Astrocyte (in vitro differentiated cells and primary cell): Measurements from ENCODE around the gene SNRPA. TPM values are rescaled to one million over a fixed set of nuclear protein-coding genes. Genes with fewer than 3 reads are reported as not detected.

Source experiments
- DNase-seq: peaks from one replicate; pipeline ENCODE4 v3.0.0-alpha.2; 2010; ENCODE audit warnings: low read depth
- FAIRE-seq: peaks from 2 replicates; lab custom pipeline; 2011; peaks lifted over from hg19 to GRCh38; lab: Jason Lieb, UNC
- H2AFZ ChIP-seq: 2 replicates; pipeline ENCODE4 v1.6.0; 2012; ENCODE audit warnings: low read depth, low read length, inconsistent platforms
- H3K27ac ChIP-seq: 2 replicates; pipeline ENCODE4 v1.5.1; 2011; ENCODE audit warnings: low read depth, low read length, inconsistent platforms
- H3K27me3 ChIP-seq: 2 replicates; pipeline ENCODE4 v1.6.0; 2011; ENCODE audit warnings: low read length, inconsistent platforms; ENCODE audit not compliant: insufficient read depth
- H3K36me3 ChIP-seq: 2 replicates; pipeline ENCODE4 v1.5.1; 2011; ENCODE audit warnings: low read length, inconsistent platforms; ENCODE audit not compliant: insufficient read depth
- H3K4me1 ChIP-seq: 2 replicates; pipeline ENCODE4 v1.5.1; 2011; ENCODE audit warnings: low read length, inconsistent platforms; ENCODE audit not compliant: insufficient read depth
- H3K4me2 ChIP-seq: 2 replicates; pipeline ENCODE4 v1.6.0; 2012; ENCODE audit warnings: low read length, inconsistent platforms
- H3K4me3 ChIP-seq: 2 replicates; pipeline ENCODE4 v1.5.1; 2011; ENCODE audit warnings: low read depth, mild to moderate bottlenecking, low read length, inconsistent platforms; ENCODE audit not compliant: insufficient read depth
- H3K79me2 ChIP-seq: 2 replicates; pipeline ENCODE4 v1.6.0; 2012; ENCODE audit warnings: mild to moderate bottlenecking, low read length, inconsistent platforms; ENCODE audit not compliant: insufficient read depth
- H3K9ac ChIP-seq: 2 replicates; pipeline ENCODE4 v1.6.0; 2012; ENCODE audit warnings: mild to moderate bottlenecking, low read length, inconsistent platforms
- H3K9me3 ChIP-seq: 2 replicates; pipeline ENCODE4 v1.5.1; 2012; ENCODE audit warnings: low read depth, mild to moderate bottlenecking, low read length, inconsistent platforms; ENCODE audit not compliant: insufficient read depth
- H4K20me1 ChIP-seq: 2 replicates; pipeline ENCODE4 v1.6.0; 2012; ENCODE audit warnings: low read length, inconsistent platforms; ENCODE audit not compliant: insufficient read depth
- H3K27ac Mint-ChIP-seq: one replicate; pipeline ENCODE4 v1.8.0; 2021; ENCODE audit warnings: mild to moderate bottlenecking, mixed read lengths; ENCODE audit not compliant: unreplicated experiment
- H3K27me3 Mint-ChIP-seq: one replicate; pipeline ENCODE4 v1.8.0; 2021; ENCODE audit warnings: low read depth, mixed read lengths; ENCODE audit not compliant: unreplicated experiment
- H3K36me3 Mint-ChIP-seq: one replicate; pipeline ENCODE4 v1.8.0; 2021; ENCODE audit warnings: low read depth, mixed read lengths; ENCODE audit not compliant: unreplicated experiment
- H3K4me1 Mint-ChIP-seq: one replicate; pipeline ENCODE4 v1.8.0; 2021; ENCODE audit warnings: low read depth, mixed read lengths; ENCODE audit not compliant: unreplicated experiment
- H3K4me3 Mint-ChIP-seq: one replicate; pipeline ENCODE4 v1.8.0; 2021; ENCODE audit warnings: mild to moderate bottlenecking, moderate library complexity, mixed read lengths; ENCODE audit not compliant: unreplicated experiment
- H3K9me3 Mint-ChIP-seq: one replicate; pipeline ENCODE4 v1.8.0; 2021; ENCODE audit warnings: mild to moderate bottlenecking, mixed read lengths; ENCODE audit not compliant: unreplicated experiment
- EZH2 ChIP-seq: IDR thresholded peaks from 2 replicates; pipeline ENCODE4 v1.6.1; 2012; ENCODE audit warnings: mild to moderate bottlenecking, low read length, inconsistent platforms; ENCODE audit not compliant: insufficient read depth
- total RNA-seq: library from RNA; stranded (reverse); gene quantifications from 2 replicates; pipeline ENCODE4 v1.2.1, GENCODE V29; 2021
- TF ChIP-seq, protein P1 (sequence below): IDR thresholded peaks from 2 replicates; pipeline ENCODE4 v1.5.1; 2011; ENCODE audit warnings: low read depth, mild to moderate bottlenecking, inconsistent platforms, low read length, moderate library complexity; ENCODE audit not compliant: insufficient read depth

SNRPA gene
- total RNA-seq, 1 donor from 2014 or later: 67.0 TPM

DNA sequence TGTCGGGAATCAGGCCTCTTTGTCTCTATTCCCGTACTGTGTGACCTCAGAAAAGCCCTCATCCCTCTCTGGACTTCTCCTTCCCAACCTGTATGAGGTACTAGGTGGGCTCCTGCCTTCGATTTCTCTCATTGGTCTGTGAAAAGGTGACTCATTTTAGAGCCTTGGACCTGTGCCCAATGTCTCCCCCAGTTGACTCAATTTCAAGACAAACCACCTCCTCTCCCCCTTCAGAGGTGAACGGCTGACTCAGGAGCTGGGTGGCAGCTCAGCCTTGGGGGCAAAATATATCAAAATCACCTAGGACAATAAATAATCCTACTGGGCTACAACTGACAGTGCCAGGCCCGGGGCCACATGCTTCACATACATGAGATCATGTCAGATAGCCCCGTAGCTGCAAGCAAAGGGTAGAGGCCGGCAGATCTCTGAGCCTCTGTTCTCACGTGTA is 34.9 kb upstream of the SNRPA start:
- Histone ChIP-seq H2AFZ (peak overlapping the region; percentile 43), H3K4me3 (peak overlapping the region; percentile 76), H3K9ac (peak overlapping the region; percentile 93), H3K4me2 (peak overlapping the region; percentile 99), H3K4me1 (peaks cover 49% of the 10 kb centered on the region), H3K79me2 (peaks cover 47% of the 10 kb centered on the region), H3K36me3 (no peaks in the 10 kb centered on the region), H3K9me3 (no peaks in the 10 kb centered on the region), H3K27me3 (no peaks in the 10 kb centered on the region), H4K20me1 (peaks cover 22% of the 10 kb centered on the region), H3K27ac (peak overlapping the region; percentile 100)
- H3K27ac Mint-ChIP-seq: peak overlapping the region; percentile 100
- TF ChIP-seq EZH2: no peak
- TF ChIP-seq, protein P1, sequence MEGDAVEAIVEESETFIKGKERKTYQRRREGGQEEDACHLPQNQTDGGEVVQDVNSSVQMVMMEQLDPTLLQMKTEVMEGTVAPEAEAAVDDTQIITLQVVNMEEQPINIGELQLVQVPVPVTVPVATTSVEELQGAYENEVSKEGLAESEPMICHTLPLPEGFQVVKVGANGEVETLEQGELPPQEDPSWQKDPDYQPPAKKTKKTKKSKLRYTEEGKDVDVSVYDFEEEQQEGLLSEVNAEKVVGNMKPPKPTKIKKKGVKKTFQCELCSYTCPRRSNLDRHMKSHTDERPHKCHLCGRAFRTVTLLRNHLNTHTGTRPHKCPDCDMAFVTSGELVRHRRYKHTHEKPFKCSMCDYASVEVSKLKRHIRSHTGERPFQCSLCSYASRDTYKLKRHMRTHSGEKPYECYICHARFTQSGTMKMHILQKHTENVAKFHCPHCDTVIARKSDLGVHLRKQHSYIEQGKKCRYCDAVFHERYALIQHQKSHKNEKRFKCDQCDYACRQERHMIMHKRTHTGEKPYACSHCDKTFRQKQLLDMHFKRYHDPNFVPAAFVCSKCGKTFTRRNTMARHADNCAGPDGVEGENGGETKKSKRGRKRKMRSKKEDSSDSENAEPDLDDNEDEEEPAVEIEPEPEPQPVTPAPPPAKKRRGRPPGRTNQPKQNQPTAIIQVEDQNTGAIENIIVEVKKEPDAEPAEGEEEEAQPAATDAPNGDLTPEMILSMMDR: no peak
- H3K36me3 Mint-ChIP-seq: peaks cover 5% of the 10 kb centered on the region
- H3K27me3 Mint-ChIP-seq: no peaks in the 10 kb centered on the region
- no peaks in the 10 kb centered on the region for H3K9me3 Mint-ChIP-seq
- no peak for FAIRE-seq
- H3K4me1 Mint-ChIP-seq: peaks cover 20% of the 10 kb centered on the region
- H3K4me3 Mint-ChIP-seq: peak overlapping the region; percentile 91
- no peak for DNase-seq

DNA sequence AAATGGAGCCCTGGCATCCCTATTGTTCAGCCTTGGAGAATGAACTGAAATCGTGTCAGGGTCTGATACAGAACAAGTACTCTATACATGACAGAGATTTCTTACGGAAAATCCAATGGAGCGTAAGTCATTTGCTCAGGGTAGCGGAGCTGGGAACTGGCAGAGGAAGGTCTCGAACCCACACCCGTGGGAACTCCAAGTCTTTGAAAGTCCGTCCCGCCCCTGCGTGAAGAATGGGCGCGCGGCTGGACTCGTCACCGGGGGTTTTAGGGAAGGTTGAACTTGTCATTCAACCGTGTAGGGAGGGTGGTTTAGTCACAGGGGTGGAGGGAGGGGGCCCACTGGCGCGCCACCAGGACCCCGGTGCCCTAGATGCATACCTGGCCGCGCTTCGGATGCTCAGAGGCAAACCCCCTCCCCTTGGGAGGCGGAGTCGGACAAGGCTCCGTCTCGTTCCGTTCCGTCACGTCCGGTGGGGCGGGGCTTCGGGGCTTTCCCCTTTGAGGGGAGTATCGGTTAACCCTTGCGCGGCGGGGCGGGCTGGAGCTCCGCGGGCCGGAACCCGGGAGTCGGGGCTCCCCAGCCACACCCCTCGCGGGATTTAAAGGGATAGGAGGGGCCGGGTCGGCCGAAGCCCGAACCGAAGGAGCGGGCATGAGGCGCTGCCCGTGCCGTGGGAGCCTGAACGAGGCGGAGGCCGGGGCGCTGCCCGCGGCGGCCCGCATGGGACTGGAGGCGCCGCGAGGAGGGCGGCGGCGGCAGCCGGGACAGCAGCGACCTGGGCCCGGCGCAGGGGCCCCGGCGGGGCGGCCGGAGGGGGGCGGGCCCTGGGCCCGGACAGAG is 34.3 kb upstream of the SNRPA start, which contains the start of the genes COQ8B and ITPKC:
TSS of gene COQ8B (minus strand) at position 405 of the 843 bp plus-strand sequence. CDS start 2,254 bp downstream, outside the sequence.
TSS of gene ITPKC (plus strand) at position 631 of the 843 bp plus-strand sequence. CDS start at position 655, 24 bp downstream.
- no peaks in the 10 kb centered on the region for H3K9me3 Mint-ChIP-seq
- DNase-seq: peak; percentile 91
- Histone ChIP-seq H2AFZ (peak within 1 kb of the TSS; percentile 43), H3K4me3 (peak within 1 kb of the TSS; percentile 76), H3K4me1 (peaks cover 50% of the 10 kb centered on the region), H3K9ac (peak within 1 kb of the TSS; percentile 93), H3K4me2 (peak within 1 kb of the TSS; percentile 99), H3K27me3 (no peaks in the 10 kb centered on the region), H3K27ac (peak within 1 kb of the TSS; percentile 100), H4K20me1 (peaks cover 26% of the 10 kb centered on the region), H3K79me2 (peaks cover 53% of the 10 kb centered on the region), H3K36me3 (no peaks in the 10 kb centered on the region), H3K9me3 (no peaks in the 10 kb centered on the region)
- peak within 1 kb of the TSS; percentile 100 for H3K27ac Mint-ChIP-seq
- no peaks in the 10 kb centered on the region for H3K27me3 Mint-ChIP-seq
- H3K36me3 Mint-ChIP-seq: no peaks in the 10 kb centered on the region
- TF ChIP-seq, protein P1: no peak
- TF ChIP-seq EZH2: no peak
- H3K4me1 Mint-ChIP-seq: peaks cover 21% of the 10 kb centered on the region
- H3K4me3 Mint-ChIP-seq: peak within 1 kb of the TSS; percentile 97
- no peak for FAIRE-seq
